ENCODE data around the gene SH3TC1.

SH3TC1 gene

DNA sequence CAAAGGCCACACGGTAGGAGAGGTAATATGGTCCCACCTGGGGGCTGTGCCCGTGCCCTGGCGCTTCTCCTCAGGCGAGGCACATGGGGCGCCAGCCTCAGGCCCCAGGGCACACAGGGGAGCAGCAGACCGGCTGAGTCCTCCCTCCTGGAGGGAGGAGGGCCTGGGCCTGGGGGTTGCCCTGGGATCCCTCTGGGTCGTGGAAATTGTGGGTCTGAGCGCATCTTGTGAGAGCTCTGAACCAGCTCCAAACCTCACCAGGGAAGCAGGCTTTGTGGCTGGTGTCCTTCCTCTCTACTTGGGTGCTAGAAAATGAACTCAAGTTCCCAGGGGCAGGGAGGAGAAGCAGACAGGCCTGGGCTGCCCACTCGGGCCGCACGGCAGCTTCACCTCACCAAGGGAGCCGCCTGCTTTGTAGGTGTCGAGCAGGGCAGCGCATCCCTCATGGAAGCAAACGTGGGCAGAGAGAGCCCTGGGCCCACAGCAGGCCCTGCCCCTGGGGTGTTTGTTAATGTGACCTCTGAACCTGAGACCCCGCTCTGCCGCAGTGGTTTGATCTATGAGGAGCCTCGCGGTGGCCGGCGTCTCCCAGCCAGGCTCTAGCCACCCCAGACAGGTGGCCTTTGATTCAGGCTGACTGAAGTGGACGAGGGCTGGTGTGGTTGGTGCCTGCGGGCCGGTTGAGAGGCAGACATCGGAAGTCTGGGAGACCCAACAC is 81.2 kb downstream of the SH3TC1 start:
- DNase-seq = no peak

DNA sequence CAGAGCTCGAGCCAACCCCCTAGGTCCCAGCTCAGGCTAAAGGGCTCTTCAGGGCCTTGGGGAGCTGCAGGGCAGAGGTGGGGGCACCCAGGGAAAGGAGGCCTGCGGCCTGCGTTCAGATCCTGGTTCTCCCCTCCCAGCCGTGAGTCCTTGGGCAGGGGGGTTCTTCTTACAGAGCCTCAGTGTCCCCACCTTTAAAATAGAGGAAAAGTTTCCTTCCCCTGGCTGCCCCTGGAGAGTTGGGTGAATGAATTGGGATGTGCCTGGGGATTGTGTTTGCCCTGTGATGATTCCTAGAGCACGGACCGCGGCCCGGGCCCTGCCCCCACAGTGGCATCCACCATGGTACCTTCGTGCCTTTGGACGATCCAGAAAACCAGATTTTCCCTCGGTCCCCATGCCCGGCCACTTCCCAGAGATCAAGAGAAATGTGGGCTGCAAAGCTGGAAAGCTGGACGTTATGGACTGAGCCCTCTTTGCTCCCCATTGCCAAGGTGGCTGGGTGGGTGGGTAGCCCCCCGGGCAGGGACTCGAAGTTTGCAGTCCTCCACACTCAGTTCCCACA is 81.9 kb downstream of the SH3TC1 start:
- DNase-seq = no peak

DNA sequence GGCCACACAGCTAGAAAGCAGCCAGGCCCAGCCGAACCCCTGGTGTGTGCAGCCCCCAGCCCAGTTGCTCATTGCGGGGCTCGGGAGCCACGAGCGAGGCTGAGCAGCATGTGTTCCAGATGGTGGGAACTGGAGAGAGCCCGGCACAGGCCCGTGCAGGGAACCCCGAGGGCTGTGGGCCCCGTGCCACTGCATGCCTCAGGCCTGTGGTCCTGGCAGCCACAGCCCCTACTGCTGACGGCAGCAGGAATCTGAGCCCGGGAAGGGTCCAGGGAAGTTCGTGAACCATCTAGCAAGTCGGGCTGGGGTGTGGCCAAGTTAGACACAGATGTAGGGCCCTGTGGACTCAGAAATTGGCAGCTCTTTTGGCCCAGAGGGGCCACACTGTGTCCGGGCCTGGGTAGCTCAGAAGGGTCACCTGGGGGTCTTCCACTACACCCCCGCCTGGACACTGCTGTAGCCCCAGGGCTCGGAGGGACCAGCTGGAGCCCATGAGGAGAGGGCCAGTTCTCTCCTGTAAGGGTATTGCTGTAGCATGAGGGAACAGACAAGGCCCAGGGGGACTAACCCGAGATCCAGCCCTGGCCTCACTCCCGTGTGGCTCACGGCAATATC is 82.5 kb downstream of the SH3TC1 start:
- DNase-seq = no peak

DNA sequence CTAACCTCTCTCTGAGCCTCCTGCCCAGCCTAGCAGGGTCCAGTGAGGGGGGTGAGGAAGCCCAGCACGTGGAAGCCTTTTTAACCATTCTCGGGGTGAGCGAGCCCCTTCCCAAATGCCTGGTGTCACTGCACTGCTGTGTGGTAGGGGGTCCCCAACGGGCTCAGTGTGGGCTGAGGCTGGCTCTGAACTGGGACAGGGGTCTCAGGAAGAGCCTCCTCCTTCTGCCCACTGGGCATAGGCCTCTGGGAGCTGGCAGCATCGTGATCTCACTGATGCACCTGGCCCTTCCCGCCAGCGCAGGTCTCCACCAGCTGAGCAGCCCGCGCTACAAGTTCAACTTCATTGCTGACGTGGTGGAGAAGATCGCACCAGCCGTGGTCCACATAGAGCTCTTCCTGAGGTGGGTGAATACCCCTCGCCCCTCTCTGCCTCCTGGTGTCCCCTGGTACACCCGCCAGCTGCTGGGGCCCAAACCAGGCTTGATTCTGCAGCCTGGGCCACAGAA is 83.1 kb downstream of the SH3TC1 start:
- DNase-seq = no peak

DNA sequence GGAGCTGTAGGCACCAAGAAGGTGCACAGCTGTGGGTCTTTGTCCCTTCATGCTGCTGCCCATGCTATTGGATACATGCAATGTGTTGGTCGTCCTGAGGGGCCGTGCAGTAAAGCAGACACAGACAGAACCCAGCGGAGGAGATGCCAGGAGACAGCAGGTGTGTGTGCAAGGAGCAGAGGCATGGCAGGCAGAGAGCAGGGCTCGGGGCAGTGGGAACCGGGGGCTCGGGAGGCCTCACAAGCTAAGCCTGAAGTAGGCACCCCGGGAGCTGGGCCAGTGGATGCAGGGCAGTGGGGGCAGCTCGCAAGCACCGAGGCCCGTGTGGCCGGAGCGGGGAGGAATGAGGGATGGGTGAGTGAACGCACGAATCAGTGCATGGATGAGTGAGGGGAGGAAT is 83.7 kb downstream of the SH3TC1 start:
- no peak for DNase-seq

DNA sequence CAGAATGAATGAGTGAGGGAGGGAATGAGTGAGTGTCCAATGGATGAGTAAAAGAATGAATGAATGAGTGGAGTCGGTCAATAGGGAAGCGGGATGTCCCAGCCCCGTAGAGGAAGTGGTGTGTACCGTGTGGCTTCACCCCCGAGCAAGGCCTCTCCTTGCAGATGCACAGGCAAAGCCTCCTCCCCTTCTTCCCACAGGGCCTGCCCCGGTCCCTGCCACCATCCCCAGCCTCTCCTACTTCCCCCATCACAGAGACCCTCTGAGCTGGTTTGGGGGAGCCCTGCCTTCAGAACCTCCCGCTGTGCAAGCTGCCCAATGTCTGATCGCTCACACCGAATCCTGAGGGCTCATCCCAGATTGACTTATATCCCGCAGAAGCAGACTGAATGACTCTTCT is 84.1 kb downstream of the SH3TC1 start:
- DNase-seq = no peak

DNA sequence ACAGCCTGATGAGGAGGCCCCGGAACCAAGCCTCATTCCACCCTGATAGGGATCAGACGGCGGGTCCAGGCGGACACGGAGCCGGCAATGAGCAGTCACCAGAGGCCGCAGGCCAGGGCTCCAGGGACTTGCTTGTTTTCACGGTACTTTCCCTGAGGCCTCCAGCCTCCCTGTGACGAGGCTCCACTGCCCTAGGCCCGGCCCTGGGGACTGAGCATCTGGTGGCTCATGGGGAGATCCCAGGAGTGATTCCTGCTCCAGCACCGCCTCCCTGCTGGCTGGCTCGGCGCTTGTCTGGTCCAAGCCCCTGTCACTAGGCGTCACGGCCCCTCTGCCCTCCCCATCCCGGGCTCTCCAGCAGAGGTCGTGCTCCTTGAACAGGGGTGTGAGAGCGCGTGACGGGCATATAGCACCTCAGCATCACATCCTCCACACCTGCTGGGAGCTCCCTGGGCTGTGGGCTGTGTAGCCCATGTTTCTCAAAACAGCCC is 84.6 kb downstream of the SH3TC1 start:
- no peak for DNase-seq

DNA sequence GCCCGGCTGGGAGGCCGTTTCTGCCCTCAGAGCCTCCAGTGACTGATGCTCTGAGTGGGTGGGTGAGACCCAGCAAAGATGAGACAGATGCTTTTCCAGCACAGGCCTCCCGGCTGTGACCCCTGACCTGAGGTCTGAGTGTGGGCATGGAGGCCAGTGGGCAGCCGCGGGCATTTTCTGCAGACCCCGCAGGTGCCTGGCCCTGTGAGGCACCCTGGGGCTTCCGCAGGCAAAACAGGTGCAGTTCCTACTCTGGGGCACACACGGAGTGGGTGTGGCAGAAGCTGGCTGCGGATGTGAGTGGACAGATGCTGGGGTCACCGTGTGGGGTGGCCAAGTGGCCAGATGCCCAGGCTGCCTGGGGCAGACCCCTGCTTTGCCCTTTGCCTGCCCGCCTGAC is 85.3 kb downstream of the SH3TC1 start:
- no peak for DNase-seq

DNA sequence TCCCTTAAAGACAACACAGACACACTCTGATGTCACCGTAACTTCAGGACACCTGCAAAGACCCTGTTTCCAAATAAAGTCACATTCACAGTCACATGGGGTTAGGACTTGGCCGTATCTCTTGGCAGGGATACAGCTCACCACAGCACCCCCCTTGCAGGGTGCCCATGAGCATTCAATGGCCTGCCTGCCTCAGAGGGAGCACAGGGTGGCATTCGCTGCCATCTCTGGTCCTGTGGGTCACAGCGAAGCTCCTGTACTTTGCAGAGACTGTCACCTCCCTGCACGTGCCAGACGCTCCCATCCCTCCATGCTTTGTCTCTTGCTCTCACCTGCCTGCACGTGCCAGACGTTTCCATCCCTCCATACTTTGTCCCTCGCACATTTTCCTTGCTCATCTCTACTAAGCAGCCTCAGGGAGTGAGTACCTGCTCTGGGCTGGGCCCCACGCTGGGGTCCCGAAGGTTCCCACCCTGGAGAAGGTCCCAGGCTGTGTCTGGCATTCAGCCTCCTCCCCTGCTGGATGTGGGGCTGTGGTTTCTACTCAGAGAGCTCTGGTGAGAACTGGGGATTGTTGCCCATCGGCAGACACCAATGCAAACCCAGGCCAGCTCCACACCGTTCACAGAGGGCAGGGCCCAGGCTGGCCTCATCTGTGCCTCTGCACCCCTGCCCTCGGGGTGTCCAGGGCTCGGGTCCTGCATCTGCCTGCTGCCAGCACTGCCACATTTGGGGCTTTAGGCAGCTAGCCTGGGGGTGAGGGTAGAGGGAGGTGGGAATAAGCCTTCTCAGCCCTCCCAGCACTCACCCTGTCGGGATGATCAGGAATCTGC is 86.3 kb downstream of the SH3TC1 start:
- DNase-seq = no peak

DNA sequence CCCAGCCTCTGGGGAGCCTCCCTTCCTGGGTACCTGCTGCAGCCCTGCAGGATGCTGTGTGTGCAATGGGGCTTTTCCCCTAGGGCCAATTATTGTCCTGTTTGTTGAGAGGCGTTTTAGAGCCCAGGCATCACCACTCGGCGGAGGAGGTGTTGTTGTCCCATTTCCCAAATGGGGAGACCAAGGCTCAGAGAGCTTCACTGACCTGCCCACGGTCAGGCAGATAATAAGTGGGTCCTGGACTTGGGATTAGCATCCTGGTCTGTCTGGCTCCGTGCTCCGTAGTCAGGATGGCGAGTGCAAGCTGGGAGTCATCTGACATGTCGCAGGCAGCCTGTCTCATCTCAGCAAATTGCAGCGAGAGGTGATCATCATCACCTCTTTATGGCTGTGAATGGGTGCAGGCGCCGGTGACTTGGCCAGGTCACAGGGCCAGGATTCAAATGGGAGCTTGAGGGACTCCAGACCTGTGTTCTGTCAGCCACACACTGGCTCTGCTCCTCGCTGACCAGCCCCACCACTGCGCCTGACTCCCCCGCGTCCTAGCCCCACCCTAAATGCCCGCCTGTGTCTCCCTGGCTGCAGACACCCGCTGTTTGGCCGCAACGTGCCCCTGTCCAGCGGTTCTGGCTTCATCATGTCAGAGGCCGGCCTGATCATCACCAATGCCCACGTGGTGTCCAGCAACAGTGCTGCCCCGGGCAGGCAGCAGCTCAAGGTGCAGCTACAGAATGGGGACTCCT is 87.1 kb downstream of the SH3TC1 start:
- no peak for DNase-seq

DNA sequence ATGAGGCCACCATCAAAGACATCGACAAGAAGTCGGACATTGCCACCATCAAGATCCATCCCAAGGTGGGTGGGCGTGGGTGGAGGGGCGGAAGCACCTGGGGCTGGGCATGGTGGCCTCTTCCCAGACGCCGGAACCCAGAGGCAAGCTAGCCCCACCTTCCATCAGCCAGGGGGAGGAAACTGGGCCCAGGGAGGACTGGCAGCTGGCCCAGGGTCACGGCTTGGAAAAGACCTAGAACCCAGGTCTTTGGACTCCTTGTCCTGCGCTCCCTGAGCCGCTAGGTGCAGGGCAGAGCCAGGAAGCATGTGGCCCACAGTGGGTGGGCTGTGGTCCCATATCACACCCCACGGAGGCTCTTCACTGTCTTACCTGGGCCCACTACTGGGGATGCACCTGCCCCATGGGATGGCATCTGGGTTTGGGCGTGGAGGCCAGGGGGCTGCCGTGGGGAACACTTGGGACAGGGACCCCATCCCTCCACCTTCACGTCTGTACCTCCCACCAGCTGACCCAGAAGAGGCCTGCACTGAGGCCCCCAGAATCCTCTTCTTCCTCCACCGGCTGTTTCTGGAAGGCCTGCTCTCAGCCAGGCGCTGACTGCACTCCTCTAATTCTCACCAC is 87.7 kb downstream of the SH3TC1 start:
- no peak for DNase-seq

DNA sequence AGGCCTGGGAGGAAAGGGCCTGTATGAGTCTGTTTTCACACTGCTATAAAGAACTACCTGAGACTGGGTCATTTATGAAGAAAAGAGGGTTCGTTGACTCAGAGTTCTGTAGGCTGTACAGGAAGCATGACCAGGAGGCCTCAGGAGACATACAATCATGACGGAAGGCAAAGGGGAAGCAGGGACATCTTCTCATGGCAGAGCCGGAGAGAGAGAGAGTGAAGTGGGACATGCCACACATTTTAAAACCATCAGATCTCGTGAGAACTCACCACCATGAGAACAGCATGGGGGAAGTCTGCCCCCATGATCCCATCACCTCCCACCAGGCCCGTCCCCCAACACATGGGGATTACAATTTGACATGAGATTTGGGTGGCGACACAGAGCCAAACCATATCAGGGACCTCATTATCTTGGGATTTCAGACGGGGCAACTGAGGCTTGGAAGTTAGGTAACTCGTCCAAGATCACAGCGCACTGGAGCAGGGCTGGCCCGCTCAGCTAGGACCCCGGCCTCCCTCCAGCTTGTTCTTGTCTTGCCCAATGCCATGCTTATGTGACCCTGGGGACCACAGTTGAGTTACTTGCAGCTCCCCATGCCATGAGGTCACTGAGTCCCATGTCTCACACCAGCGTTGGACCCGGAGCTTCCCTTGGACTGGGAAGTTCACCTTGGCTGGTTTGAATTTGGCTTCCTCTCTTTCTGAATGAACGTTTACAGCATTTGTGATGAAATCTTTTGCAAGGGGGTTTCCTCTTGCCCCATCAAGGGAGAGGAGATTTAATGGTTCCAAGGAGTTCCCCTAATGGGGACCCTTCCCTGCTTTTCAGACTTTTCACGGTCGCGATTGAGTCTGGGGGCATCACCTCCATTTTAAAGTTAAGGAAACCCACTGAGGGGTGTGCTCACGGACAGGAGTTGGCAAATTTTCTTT is 88.5 kb downstream of the SH3TC1 start:
- no peak for DNase-seq

DNA sequence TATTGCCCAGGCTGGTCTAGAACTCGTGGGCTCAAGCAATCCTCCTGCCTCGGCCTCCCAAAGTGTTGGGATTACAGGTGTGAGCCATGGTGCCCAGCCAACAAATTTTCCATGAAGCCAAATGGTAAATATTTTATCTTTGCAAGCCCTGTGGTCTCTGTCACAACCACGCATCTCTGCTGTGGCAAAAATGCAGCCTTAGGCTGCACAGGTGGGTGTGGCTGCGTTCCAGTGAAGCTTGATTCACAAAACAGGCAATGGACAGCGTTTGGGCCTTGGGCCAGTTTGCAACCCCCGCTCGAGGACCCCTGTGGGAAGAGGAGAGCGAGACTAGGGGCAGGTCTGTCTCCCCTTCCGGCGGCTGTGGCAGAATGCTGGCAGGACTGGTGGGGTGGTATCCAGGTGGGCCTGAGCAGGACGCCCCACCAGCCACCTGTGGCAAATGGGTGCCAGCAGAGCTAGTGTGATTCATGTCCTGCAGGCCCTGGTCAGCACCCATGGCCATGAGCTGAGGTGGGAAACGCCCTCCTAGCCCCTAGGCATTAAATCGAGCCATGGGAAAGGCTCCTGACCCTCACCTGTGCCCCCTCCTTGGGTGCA is 90.2 kb downstream of the SH3TC1 start:
- no peak for DNase-seq

DNA sequence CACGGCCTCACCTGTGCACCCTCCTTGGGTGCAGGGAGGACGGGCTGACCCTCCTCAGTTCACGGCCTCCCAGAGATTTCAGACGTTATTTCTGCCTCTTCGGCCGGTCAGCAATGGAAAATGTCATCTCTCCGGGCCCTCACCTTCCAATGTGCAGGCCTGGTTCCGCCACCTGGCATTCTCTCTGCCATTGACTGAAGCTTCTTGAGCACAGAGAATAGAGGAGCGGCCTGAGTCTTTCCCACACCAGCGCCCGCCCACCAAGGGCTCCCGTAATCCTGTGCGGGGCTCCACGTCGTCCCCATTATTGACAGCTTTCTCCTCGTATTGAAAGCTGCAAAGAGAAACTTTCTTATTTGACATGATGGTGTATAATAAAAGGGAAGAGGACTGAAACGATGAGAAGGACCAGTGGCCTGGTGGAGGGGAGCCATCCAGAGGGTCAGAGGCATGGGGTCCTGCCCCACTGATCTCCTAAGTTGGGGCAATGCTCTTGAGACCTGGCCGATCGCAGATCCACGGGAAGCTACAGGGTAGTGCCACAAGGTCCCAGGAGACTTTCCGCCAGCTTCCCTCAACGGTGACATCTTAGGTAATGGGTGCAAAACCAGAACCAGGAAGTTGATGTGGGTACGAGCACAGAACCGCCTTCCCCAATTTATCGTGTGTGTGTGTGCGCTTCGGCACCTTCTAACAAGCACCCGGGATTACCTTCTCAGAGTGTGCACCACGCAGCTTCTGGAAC is 91.0 kb downstream of the SH3TC1 start:
- DNase-seq = no peak

DNA sequence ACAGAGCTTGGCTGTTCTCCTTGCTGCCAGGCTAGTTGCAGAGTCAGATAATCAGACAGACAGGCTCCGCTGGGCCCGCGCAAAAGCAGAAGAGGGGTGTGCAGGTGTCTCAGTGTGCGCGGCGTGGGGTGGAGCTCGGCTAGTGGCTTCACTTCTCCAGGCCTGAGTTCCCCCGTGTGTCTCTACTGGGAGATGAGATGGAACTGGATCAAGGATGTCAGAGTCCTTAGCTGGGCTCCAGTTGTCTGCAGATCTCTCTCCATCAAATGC is 91.5 kb downstream of the SH3TC1 start:
- no peak for DNase-seq

Measured in hippocampal formation (tissue), 2 donors.